ENCODE measurements around the gene HDAC2.

The HDAC2 gene

DNA sequence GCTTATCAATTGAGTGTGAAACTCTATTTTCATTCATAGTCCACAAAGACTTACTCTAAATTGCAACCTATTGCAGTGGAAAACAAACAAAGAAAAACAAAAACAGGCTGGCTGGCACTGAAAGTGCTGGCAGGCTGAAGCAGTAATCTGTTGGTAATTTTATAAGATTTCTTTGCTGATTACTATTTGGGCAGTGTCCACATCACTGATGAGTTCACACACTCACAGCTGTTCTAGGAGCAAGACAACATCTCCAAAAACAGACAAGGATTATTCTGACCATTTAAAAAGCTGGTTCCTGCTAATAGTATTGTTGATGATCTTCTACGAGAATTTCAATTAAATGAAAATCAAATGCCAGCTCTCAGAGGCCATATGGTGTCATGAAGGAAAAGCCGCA, 86.9 kb downstream of the HDAC2 start:
- H3K27ac Mint-ChIP-seq = no peak overlapping the region
- DNase-seq (ENCODE audit: low spot score in 2 of 2) (no peak), ATAC-seq (ENCODE audit: low read depth) (no peak)
- H3K9me3 Mint-ChIP-seq = no peaks in the 10 kb centered on the region
- no peaks in the 10 kb centered on the region for H3K36me3 Mint-ChIP-seq
- H3K4me3 Mint-ChIP-seq = no peak overlapping the region
- no peaks in the 10 kb centered on the region for H3K27me3 Mint-ChIP-seq
- peaks cover 2% of the 10 kb centered on the region for H3K4me1 Mint-ChIP-seq
